ENCODE measurements around the gene GSC. TPM values are rescaled to one million over a fixed set of nuclear protein-coding genes. Genes with fewer than 3 reads are reported as not detected.

Gene GSC
- total and polyA plus RNA-seq, 9 donors, result 0.71 to 6.2 (median 1.5) TPM

- DNase-seq, result no peak
- Histone ChIP-seq H3K27ac (ENCODE audit: low read length) (no peak overlapping the region), H3K4me3 (ENCODE audit: low read length) (no peak overlapping the region), H3K4me1 (ENCODE audit: control insufficient read depth, insufficient read depth, low read length) (no peaks in the 10 kb centered on the region), H3K27me3 (ENCODE audit: control insufficient read depth, insufficient read depth, low read length) (peaks cover 8% of the 10 kb centered on the region), H3K9me3 (replicated peaks; ENCODE audit: control insufficient read depth, low read depth, low read length) (no peaks in the 10 kb centered on the region), H3K36me3 (ENCODE audit: control insufficient read depth, insufficient read depth, low read length) (no peaks in the 10 kb centered on the region)
- WGBS (ENCODE audit: insufficient coverage), result no CpG with 5 or more reads among the region's 7 CpGs
These were observed 24.0 kb upstream of the GSC start for GRCh38 chr14:94793901-94794300.

GRCh38 chr14:94787655-94788054 is 17.7 kb upstream of the GSC start:
- no peak overlapping the region for H3K27ac ChIP-seq (ENCODE audit: low read length)
- DNase-seq, result no peak
- H3K27me3 ChIP-seq (ENCODE audit: control insufficient read depth, insufficient read depth, low read length), result peaks cover 17% of the 10 kb centered on the region
- no peaks in the 10 kb centered on the region for H3K4me1 ChIP-seq (ENCODE audit: control insufficient read depth, insufficient read depth, low read length)
- 89% methylated on average over 8 of the region's 10 CpGs for WGBS (ENCODE audit: insufficient coverage)
- no peak overlapping the region for H3K4me3 ChIP-seq (ENCODE audit: low read length)
- H3K36me3 ChIP-seq (ENCODE audit: control insufficient read depth, insufficient read depth, low read length), result no peaks in the 10 kb centered on the region
- no peaks in the 10 kb centered on the region for H3K9me3 ChIP-seq (replicated peaks; ENCODE audit: control insufficient read depth, low read depth, low read length)

- DNase-seq, result no peak
- Histone ChIP-seq H3K4me1 (ENCODE audit: control insufficient read depth, insufficient read depth, low read length) (no peaks in the 10 kb centered on the region), H3K27me3 (ENCODE audit: control insufficient read depth, insufficient read depth, low read length) (peaks cover 17% of the 10 kb centered on the region), H3K36me3 (ENCODE audit: control insufficient read depth, insufficient read depth, low read length) (no peaks in the 10 kb centered on the region), H3K27ac (ENCODE audit: low read length) (no peak overlapping the region), H3K4me3 (ENCODE audit: low read length) (no peak overlapping the region), H3K9me3 (replicated peaks; ENCODE audit: control insufficient read depth, low read depth, low read length) (no peaks in the 10 kb centered on the region)
- WGBS (ENCODE audit: insufficient coverage), result 43% methylated on average over 3 of the region's 5 CpGs
These were observed 17.2 kb upstream of the GSC start for GRCh38 chr14:94787092-94787491.

- DNase-seq, result no peak
- no peak overlapping the region for H3K4me3 ChIP-seq (ENCODE audit: low read length)
- WGBS (ENCODE audit: insufficient coverage), result 63% methylated on average over 5 of the region's 8 CpGs
- H3K27ac ChIP-seq (ENCODE audit: low read length), result no peak overlapping the region
- peaks cover 36% of the 10 kb centered on the region for H3K27me3 ChIP-seq (ENCODE audit: control insufficient read depth, insufficient read depth, low read length)
- H3K36me3 ChIP-seq (ENCODE audit: control insufficient read depth, insufficient read depth, low read length), result no peaks in the 10 kb centered on the region
- H3K4me1 ChIP-seq (ENCODE audit: control insufficient read depth, insufficient read depth, low read length), result no peaks in the 10 kb centered on the region
- no peaks in the 10 kb centered on the region for H3K9me3 ChIP-seq (replicated peaks; ENCODE audit: control insufficient read depth, low read depth, low read length)
These were observed 10.9 kb upstream of the GSC start for GRCh38 chr14:94780536-94781399.

- DNase-seq, result no peak
- H3K4me3 ChIP-seq (ENCODE audit: low read length), result no peak overlapping the region
- no peaks in the 10 kb centered on the region for H3K36me3 ChIP-seq (ENCODE audit: control insufficient read depth, insufficient read depth, low read length)
- peaks cover 42% of the 10 kb centered on the region for H3K27me3 ChIP-seq (ENCODE audit: control insufficient read depth, insufficient read depth, low read length)
- no peaks in the 10 kb centered on the region for H3K9me3 ChIP-seq (replicated peaks; ENCODE audit: control insufficient read depth, low read depth, low read length)
- no CpG with 5 or more reads among the region's 5 CpGs for WGBS (ENCODE audit: insufficient coverage)
- no peaks in the 10 kb centered on the region for H3K4me1 ChIP-seq (ENCODE audit: control insufficient read depth, insufficient read depth, low read length)
- H3K27ac ChIP-seq (ENCODE audit: low read length), result no peak overlapping the region
These were observed 9.8 kb upstream of the GSC start for GRCh38 chr14:94779713-94780112.

DNA sequence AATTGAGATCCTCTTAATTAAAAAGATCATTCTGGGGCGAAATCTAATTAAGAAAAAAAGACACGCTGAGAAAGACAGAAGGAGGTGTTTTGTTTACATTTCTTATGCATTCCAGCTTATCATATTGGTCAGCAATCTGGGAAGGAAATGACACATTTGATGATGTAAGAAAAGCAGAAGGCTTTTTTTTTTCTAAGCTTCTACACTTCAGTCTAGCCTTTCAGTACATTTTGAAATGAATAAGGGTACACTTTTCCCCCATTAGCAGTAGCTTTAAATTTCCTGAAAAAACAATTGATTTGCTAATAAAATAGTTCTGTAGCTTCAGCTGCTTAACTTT is 5.9 kb upstream of the GSC start:
- no peak for DNase-seq
- WGBS (ENCODE audit: insufficient coverage), result no CpG with 5 or more reads among the region's 2 CpGs
- Histone ChIP-seq H3K27me3 (ENCODE audit: control insufficient read depth, insufficient read depth, low read length) (peaks cover 76% of the 10 kb centered on the region), H3K36me3 (ENCODE audit: control insufficient read depth, insufficient read depth, low read length) (no peaks in the 10 kb centered on the region), H3K4me1 (ENCODE audit: control insufficient read depth, insufficient read depth, low read length) (no peaks in the 10 kb centered on the region), H3K9me3 (replicated peaks; ENCODE audit: control insufficient read depth, low read depth, low read length) (no peaks in the 10 kb centered on the region), H3K27ac (ENCODE audit: low read length) (no peak overlapping the region), H3K4me3 (ENCODE audit: low read length) (no peak overlapping the region)

GRCh38 chr14:94775091-94775870 is 5.4 kb upstream of the GSC start:
- WGBS (ENCODE audit: insufficient coverage), result 18% methylated on average over 14 of the region's 20 CpGs
- H3K4me1 ChIP-seq (ENCODE audit: control insufficient read depth, insufficient read depth, low read length), result peaks cover 3% of the 10 kb centered on the region
- H3K36me3 ChIP-seq (ENCODE audit: control insufficient read depth, insufficient read depth, low read length), result no peaks in the 10 kb centered on the region
- no peak overlapping the region for H3K4me3 ChIP-seq (ENCODE audit: low read length)
- no peak overlapping the region for H3K27ac ChIP-seq (ENCODE audit: low read length)
- peaks cover 78% of the 10 kb centered on the region for H3K27me3 ChIP-seq (ENCODE audit: control insufficient read depth, insufficient read depth, low read length)
- H3K9me3 ChIP-seq (replicated peaks; ENCODE audit: control insufficient read depth, low read depth, low read length), result no peaks in the 10 kb centered on the region
- no peak for DNase-seq

DNA sequence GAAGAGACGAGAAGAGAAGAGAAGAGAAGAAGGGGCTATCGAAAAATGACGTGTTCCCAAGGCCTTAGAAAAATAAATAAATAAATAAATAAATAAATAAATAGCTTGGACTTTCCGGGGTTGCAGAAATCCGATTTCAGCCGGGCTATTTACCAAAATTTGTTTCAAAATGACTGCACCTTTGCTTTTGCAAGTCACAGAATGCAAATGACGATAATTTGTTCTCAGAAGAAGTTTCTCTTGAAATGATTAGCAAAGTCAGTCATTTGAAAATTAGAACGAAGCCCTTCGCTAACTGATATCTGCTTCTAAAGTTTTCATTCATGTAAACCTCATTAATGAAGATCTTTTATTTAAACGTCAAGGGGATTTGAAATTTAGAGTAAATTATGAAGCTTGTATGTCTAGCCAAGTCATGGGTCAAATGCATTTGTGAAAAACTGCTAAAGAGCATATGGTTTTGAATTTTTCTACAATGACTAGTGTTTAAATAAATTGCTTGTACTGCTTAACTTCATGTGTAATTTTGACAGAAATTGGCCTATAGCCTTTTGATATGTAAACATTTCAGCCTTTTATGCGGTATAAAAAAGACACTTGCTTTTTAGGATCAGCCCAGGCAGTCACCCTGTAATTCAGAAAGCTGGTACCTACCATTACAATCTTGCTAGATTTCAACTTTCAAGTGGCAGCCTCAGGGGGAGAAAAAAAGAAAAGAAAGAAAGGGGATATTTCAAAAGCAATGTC is 4.6 kb upstream of the GSC start:
- H3K27me3 ChIP-seq (ENCODE audit: control insufficient read depth, insufficient read depth, low read length), result peaks cover 85% of the 10 kb centered on the region
- no peak overlapping the region for H3K27ac ChIP-seq (ENCODE audit: low read length)
- WGBS (ENCODE audit: insufficient coverage), result 50% methylated on average over 1 of the region's 11 CpGs

GRCh38 chr14:94773655-94774343 is 3.9 kb upstream of the GSC start:
- Histone ChIP-seq H3K27me3 (ENCODE audit: control insufficient read depth, insufficient read depth, low read length) (peaks cover 85% of the 10 kb centered on the region), H3K27ac (ENCODE audit: low read length) (no peak overlapping the region), H3K9me3 (replicated peaks; ENCODE audit: control insufficient read depth, low read depth, low read length) (no peaks in the 10 kb centered on the region), H3K4me3 (ENCODE audit: low read length) (no peak overlapping the region), H3K4me1 (ENCODE audit: control insufficient read depth, insufficient read depth, low read length) (peaks cover 10% of the 10 kb centered on the region), H3K36me3 (ENCODE audit: control insufficient read depth, insufficient read depth, low read length) (no peaks in the 10 kb centered on the region)
- no peak for DNase-seq
- 25% methylated on average over 28 of the region's 36 CpGs for WGBS (ENCODE audit: insufficient coverage)

More for the DNA sequence above, 4.6 kb upstream of the GSC start:
- no peak overlapping the region for H3K4me3 ChIP-seq (ENCODE audit: low read length)
- peaks cover 4% of the 10 kb centered on the region for H3K4me1 ChIP-seq (ENCODE audit: control insufficient read depth, insufficient read depth, low read length)
- H3K9me3 ChIP-seq (replicated peaks; ENCODE audit: control insufficient read depth, low read depth, low read length), result no peaks in the 10 kb centered on the region
- H3K36me3 ChIP-seq (ENCODE audit: control insufficient read depth, insufficient read depth, low read length), result no peaks in the 10 kb centered on the region
- no peak for DNase-seq
